ENCODE measurements around the gene RBFOX2. TPM values are rescaled to one million over a fixed set of nuclear protein-coding genes. Genes with fewer than 3 reads are reported as not detected.

Gene RBFOX2
- total RNA-seq, 2 experiments from 2014 or later: 54.3 to 78.7 TPM

DNA sequence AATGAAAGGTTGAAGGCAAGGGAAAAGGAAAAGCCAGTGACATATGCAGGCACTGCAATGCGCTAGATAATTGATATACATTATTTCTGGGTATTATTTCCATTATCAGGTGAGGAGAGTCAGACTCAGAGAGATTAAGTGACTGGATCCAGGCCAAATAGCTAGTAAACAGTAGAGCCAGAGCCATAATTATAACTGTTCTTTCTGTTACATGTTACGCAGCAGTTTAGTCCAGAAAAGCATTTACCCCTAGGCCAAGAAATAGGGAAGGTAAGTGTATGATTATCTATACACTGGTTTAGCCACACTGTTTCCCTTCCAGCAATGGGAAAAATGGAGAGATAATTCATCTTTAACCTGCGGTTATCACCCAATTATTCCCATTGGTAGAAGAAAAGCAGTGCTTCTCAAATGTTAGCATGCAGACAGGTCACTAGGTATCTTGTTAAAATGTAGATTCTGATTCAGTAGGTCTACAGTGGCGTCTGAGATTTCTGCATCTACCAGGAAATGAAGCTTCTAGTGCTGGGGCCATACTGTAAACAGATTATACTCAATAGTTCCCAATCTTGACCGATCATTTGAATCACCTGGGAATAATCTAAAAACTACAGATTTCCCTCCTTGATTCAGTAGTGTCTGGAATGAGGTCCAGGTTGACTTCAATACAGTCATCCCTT, 69.4 kb downstream of the RBFOX2 start:
- no peak for TF ChIP-seq EZH2phosphoT487 (IDR thresholded peaks at IDR 0.05; ENCODE audit: borderline replicate concordance, low read depth, low read length)
- TF ChIP-seq, protein P1, sequence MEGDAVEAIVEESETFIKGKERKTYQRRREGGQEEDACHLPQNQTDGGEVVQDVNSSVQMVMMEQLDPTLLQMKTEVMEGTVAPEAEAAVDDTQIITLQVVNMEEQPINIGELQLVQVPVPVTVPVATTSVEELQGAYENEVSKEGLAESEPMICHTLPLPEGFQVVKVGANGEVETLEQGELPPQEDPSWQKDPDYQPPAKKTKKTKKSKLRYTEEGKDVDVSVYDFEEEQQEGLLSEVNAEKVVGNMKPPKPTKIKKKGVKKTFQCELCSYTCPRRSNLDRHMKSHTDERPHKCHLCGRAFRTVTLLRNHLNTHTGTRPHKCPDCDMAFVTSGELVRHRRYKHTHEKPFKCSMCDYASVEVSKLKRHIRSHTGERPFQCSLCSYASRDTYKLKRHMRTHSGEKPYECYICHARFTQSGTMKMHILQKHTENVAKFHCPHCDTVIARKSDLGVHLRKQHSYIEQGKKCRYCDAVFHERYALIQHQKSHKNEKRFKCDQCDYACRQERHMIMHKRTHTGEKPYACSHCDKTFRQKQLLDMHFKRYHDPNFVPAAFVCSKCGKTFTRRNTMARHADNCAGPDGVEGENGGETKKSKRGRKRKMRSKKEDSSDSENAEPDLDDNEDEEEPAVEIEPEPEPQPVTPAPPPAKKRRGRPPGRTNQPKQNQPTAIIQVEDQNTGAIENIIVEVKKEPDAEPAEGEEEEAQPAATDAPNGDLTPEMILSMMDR (conservative IDR thresholded peaks at IDR 0.05; ENCODE audit: low read length): no peak
- Histone ChIP-seq H3K27ac (ENCODE audit: low read depth, low read length, poor library complexity, severe bottlenecking) (no peak overlapping the region), H3K9me3 (ENCODE audit: low read length) (no peaks in the 10 kb centered on the region), H3K36me3 (ENCODE audit: insufficient read depth, low read length) (no peaks in the 10 kb centered on the region; the same call in 1 of the 2 replicates), H3K9me2 (ENCODE audit: insufficient read depth, low read length) (no peaks in the 10 kb centered on the region), H3K4me1 (ENCODE audit: insufficient read depth, low read length, poor library complexity, severe bottlenecking) (no peaks in the 10 kb centered on the region), H4K20me1 (ENCODE audit: insufficient read depth, low read length) (no peaks in the 10 kb centered on the region), H3K4me2 (ENCODE audit: low read length) (no peak overlapping the region), H2AFZ (ENCODE audit: low read length) (no peak overlapping the region), H3K4me3 (ENCODE audit: low read depth, low read length, poor library complexity, severe bottlenecking) (no peak overlapping the region), H3K79me2 (ENCODE audit: insufficient read depth, low read depth, low read length) (peaks cover 17% of the 10 kb centered on the region; the same call in 1 of the 2 replicates)
- DNase-seq (ENCODE audit: low spot score): no peak
- CTCF ChIA-PET (ENCODE audit: unreplicated experiment): no interaction called here
- POLR2A ChIA-PET: interaction anchor here (1.0 to 1.2 kb wide), 3 partner anchors 8 to 113 kb away, joined by 3 to 6 read pairs (median 5); no protein-coding TSS in a partner anchor
- no TSS peak for BruUV-seq (replicated peaks)
- intact Hi-C loops (cut with micrococcal nuclease; ENCODE audit: unreplicated experiment): no loop called here

DNA sequence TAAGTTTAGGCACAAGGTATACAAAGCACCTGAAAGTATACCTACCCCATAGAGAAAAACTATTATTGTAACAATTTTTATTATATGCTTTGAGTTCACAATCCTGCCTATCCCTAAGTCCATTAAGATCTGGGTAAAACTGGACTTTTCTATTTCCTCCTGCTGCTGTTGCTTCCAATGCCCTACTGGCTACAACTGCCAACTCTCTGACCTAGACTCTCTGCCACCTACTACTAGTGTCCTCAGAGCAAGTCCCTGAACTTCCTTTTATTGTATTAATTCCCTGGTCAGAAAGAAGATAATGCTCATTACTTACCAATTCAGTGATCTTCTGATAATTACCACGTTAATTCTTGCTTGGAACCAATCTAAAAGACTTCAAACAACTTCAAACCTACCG, 70.3 kb downstream of the RBFOX2 start:
- H3K36me3 ChIP-seq (ENCODE audit: insufficient read depth, low read length): no peaks in the 10 kb centered on the region; the same call in 1 of the 2 replicates
- H2AFZ ChIP-seq (ENCODE audit: low read length): no peak overlapping the region
- CTCF ChIA-PET (ENCODE audit: unreplicated experiment): no interaction called here
- no peaks in the 10 kb centered on the region for H3K4me1 ChIP-seq (ENCODE audit: insufficient read depth, low read length, poor library complexity, severe bottlenecking)
- BruUV-seq (replicated peaks): no TSS peak
- no peak overlapping the region for H3K4me2 ChIP-seq (ENCODE audit: low read length)
- no peaks in the 10 kb centered on the region for H4K20me1 ChIP-seq (ENCODE audit: insufficient read depth, low read length)
- no peaks in the 10 kb centered on the region for H3K9me2 ChIP-seq (ENCODE audit: insufficient read depth, low read length)
- H3K4me3 ChIP-seq (ENCODE audit: low read depth, low read length, poor library complexity, severe bottlenecking): no peak overlapping the region
- no peaks in the 10 kb centered on the region for H3K9me3 ChIP-seq (ENCODE audit: low read length)
- intact Hi-C loops (cut with micrococcal nuclease; ENCODE audit: unreplicated experiment): no loop called here
- DNase-seq (ENCODE audit: low spot score): no peak
- POLR2A ChIA-PET: interaction anchor here (1.0 kb wide), 1 partner anchor 9 kb away, joined by 3 read pairs; no protein-coding TSS in a partner anchor
- H3K27ac ChIP-seq (ENCODE audit: low read depth, low read length, poor library complexity, severe bottlenecking): no peak overlapping the region
- H3K79me2 ChIP-seq (ENCODE audit: insufficient read depth, low read depth, low read length): 0 out of 2 replicates have a peak, but pooled peaks cover 13% of the 10 kb centered on the region
- TF ChIP-seq, protein P1 (conservative IDR thresholded peaks at IDR 0.05; ENCODE audit: low read length): no peak
- TF ChIP-seq EZH2phosphoT487 (IDR thresholded peaks at IDR 0.05; ENCODE audit: borderline replicate concordance, low read depth, low read length): no peak

DNA sequence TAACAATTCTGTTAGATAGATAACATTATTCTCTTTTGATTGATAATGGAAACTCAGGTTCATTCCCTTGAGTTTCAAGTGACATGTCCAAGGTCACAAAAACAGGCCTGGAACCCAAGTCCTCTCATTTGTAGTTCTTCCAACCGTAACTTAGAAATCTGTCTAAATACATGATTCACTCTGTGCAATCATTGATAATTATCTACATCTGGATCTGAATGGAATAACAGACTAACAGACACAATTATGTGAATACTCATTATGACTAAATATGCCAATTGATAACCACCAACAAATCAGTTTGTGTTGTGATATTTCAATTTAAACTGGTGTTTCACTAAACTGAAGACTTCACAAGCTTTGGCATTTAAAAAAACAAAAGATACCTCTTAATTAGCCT, 71.0 kb downstream of the RBFOX2 start:
- H3K4me3 ChIP-seq (ENCODE audit: low read depth, low read length, poor library complexity, severe bottlenecking): no peak overlapping the region
- H2AFZ ChIP-seq (ENCODE audit: low read length): no peak overlapping the region
- no peaks in the 10 kb centered on the region for H3K4me1 ChIP-seq (ENCODE audit: insufficient read depth, low read length, poor library complexity, severe bottlenecking)
- no peak overlapping the region for H3K27ac ChIP-seq (ENCODE audit: low read depth, low read length, poor library complexity, severe bottlenecking)
- ChIA-PET CTCF (ENCODE audit: unreplicated experiment) (interaction anchor here (1.4 kb wide), 1 partner anchor 108 kb away, joined by 3 read pairs; no protein-coding TSS in a partner anchor), POLR2A (no interaction called here)
- H3K9me2 ChIP-seq (ENCODE audit: insufficient read depth, low read length): no peaks in the 10 kb centered on the region
- no peaks in the 10 kb centered on the region; the same call in 1 of the 2 replicates for H3K36me3 ChIP-seq (ENCODE audit: insufficient read depth, low read length)
- no peaks in the 10 kb centered on the region for H3K9me3 ChIP-seq (ENCODE audit: low read length)
- no peak for TF ChIP-seq EZH2phosphoT487 (IDR thresholded peaks at IDR 0.05; ENCODE audit: borderline replicate concordance, low read depth, low read length)
- TF ChIP-seq, protein P1 (conservative IDR thresholded peaks at IDR 0.05; ENCODE audit: low read length): no peak
- H4K20me1 ChIP-seq (ENCODE audit: insufficient read depth, low read length): no peaks in the 10 kb centered on the region
- 0 out of 2 replicates have a peak, but pooled peaks cover 13% of the 10 kb centered on the region for H3K79me2 ChIP-seq (ENCODE audit: insufficient read depth, low read depth, low read length)
- no peak for DNase-seq (ENCODE audit: low spot score)
- H3K4me2 ChIP-seq (ENCODE audit: low read length): no peak overlapping the region
- no TSS peak for BruUV-seq (replicated peaks)
- intact Hi-C loops (cut with micrococcal nuclease; ENCODE audit: unreplicated experiment): no loop called here

All from OCI-LY7 (cell line).